GM21619 (cell line): ENCODE data around the gene CALU.

Experiments used
- ATAC-seq: cut with Tn5 transposase; IDR thresholded peaks from one replicate; pipeline ENCODE4 v1.9.1; 2021; ENCODE audit not compliant: unreplicated experiment

The CALU gene

GRCh38 chr7:128724743-128725142 is 14.4 kb upstream of the CALU start:
- ATAC-seq: no peak

GRCh38 chr7:128725531-128725930 is 13.6 kb upstream of the CALU start:
- ATAC-seq: no peak

- no peak for ATAC-seq
These were observed 13.0 kb upstream of the CALU start for GRCh38 chr7:128726059-128726736.

- ATAC-seq: no peak
These were observed 12.5 kb upstream of the CALU start for GRCh38 chr7:128726737-128727072.

GRCh38 chr7:128727239-128727638 is 11.9 kb upstream of the CALU start:
- no peak for ATAC-seq

- ATAC-seq: no peak
These were observed 10.6 kb upstream of the CALU start for GRCh38 chr7:128728598-128728997.

- no peak for ATAC-seq
These were observed 9.7 kb upstream of the CALU start for GRCh38 chr7:128729494-128729893.

- no peak for ATAC-seq
These were observed 8.0 kb upstream of the CALU start for GRCh38 chr7:128731184-128731583.

GRCh38 chr7:128732521-128733277 is 6.5 kb upstream of the CALU start:
- ATAC-seq: no peak

- no peak for ATAC-seq
These were observed 5.9 kb upstream of the CALU start for GRCh38 chr7:128733278-128733645.

GRCh38 chr7:128734890-128735289 is 4.3 kb upstream of the CALU start:
- no peak for ATAC-seq

- no peak for ATAC-seq
These were observed 3.7 kb upstream of the CALU start for GRCh38 chr7:128735436-128735835.

- ATAC-seq: no peak
These were observed 1.7 kb upstream of the CALU start for GRCh38 chr7:128737441-128737840.

- ATAC-seq: no peak
These were observed 1.2 kb upstream of the CALU start for GRCh38 chr7:128737867-128738385.

GRCh38 chr7:128738570-128739047 is 550 bp upstream of the CALU start:
- ATAC-seq: peak; percentile 4

- no peak for ATAC-seq
These were observed 977 bp downstream of the CALU start for GRCh38 chr7:128739990-128740682.

- ATAC-seq: no peak
These were observed 1.8 kb downstream of the CALU start for GRCh38 chr7:128740996-128741395.

- ATAC-seq: no peak
These were observed 2.3 kb downstream of the CALU start for GRCh38 chr7:128741491-128741890.

GRCh38 chr7:128742206-128742605 is 3.0 kb downstream of the CALU start:
- no peak for ATAC-seq

- ATAC-seq: no peak
These were observed 4.1 kb downstream of the CALU start for GRCh38 chr7:128743112-128743772.

GRCh38 chr7:128744366-128744905 is 5.3 kb downstream of the CALU start:
- no peak for ATAC-seq
